Activated CD4-positive, alpha-beta T cell treated with anti-CD3 and anti-CD28 coated beads, Interleukin-2, amount 50 U/mL, for 1 hour (primary cell): Measurements from ENCODE around the gene EXD3.

Experiments used
- DNase-seq: peaks from one replicate; pipeline ENCODE4 v3.0.0-alpha.2; 2020

EXD3 gene

GRCh38 chr9:137409515-137409914 lies 13.4 kb downstream of the EXD3 start:
- DNase-seq, result no peak

GRCh38 chr9:137408651-137409405 lies 14.1 kb downstream of the EXD3 start:
- no peak for DNase-seq

- no peak for DNase-seq
These were observed 15.2 kb downstream of the EXD3 start for GRCh38 chr9:137407590-137408300.

- DNase-seq, result peak; percentile 64
These were observed 15.9 kb downstream of the EXD3 start for GRCh38 chr9:137406876-137407589.

GRCh38 chr9:137406085-137406760 lies 16.7 kb downstream of the EXD3 start:
- DNase-seq, result no peak

GRCh38 chr9:137405677-137406081 lies 17.3 kb downstream of the EXD3 start:
- DNase-seq, result no peak

GRCh38 chr9:137404961-137405567 lies 17.9 kb downstream of the EXD3 start:
- no peak for DNase-seq

- DNase-seq, result no peak
These were observed 19.7 kb downstream of the EXD3 start for GRCh38 chr9:137403269-137403668.

GRCh38 chr9:137402746-137403145 lies 20.2 kb downstream of the EXD3 start:
- no peak for DNase-seq

- no peak for DNase-seq
These were observed 24.1 kb downstream of the EXD3 start for GRCh38 chr9:137398561-137399468.

- DNase-seq, result no peak
These were observed 25.1 kb downstream of the EXD3 start for GRCh38 chr9:137397675-137398423.

GRCh38 chr9:137396634-137397367 lies 26.2 kb downstream of the EXD3 start:
- no peak for DNase-seq

- no peak for DNase-seq
These were observed 26.7 kb downstream of the EXD3 start for GRCh38 chr9:137396227-137396626.

GRCh38 chr9:137395666-137396010 lies 27.3 kb downstream of the EXD3 start:
- no peak for DNase-seq

- DNase-seq, result no peak
These were observed 27.9 kb downstream of the EXD3 start for GRCh38 chr9:137394866-137395665.

GRCh38 chr9:137393176-137394150 lies 29.5 kb downstream of the EXD3 start:
- DNase-seq, result no peak

- no peak for DNase-seq
These were observed 30.5 kb downstream of the EXD3 start for GRCh38 chr9:137392232-137393007.
